Mesendoderm (in vitro differentiated cells): ENCODE results near the gene MINAR1.
"Not testable (repeated sequence)": the region's sequence is repeated elsewhere in the genome, so short reads cannot be mapped to it uniquely, and the experiment has no call there.

Experiments
- DNase-seq: peaks from one replicate; pipeline ENCODE4 v3.0.0; 2013
- H2AK5ac ChIP-seq: 2 replicates; pipeline ENCODE4 v1.6.1; 2013; ENCODE audit warnings: low read length, inconsistent platforms
- H2BK120ac ChIP-seq: 2 replicates; pipeline ENCODE4 v1.6.1; 2013; ENCODE audit warnings: low read depth, mild to moderate bottlenecking, low read length, moderate library complexity, mixed read lengths
- H2BK15ac ChIP-seq: replicated peaks from 2 replicates; pipeline ENCODE4 v1.6.1; 2013; ENCODE audit warnings: low read depth, mild to moderate bottlenecking, moderate library complexity
- H2BK5ac ChIP-seq: 2 replicates; pipeline ENCODE4 v1.6.1; 2013; ENCODE audit warnings: low read length, inconsistent platforms
- H3K18ac ChIP-seq: 2 replicates; pipeline ENCODE4 v1.6.1; 2013; ENCODE audit warnings: mild to moderate bottlenecking, low read length, mixed read lengths
- H3K23ac ChIP-seq: one replicate; pipeline ENCODE4 v1.6.1; 2013; ENCODE audit warnings: low read length
- H3K27ac ChIP-seq: 2 replicates; pipeline ENCODE4 v1.5.1; 2013; ENCODE audit warnings: low read depth, mild to moderate bottlenecking, inconsistent platforms, low read length, moderate library complexity
- H3K27me3 ChIP-seq: 2 replicates; pipeline ENCODE4 v1.6.1; 2013; ENCODE audit warnings: low read length, control low read depth, mild to moderate bottlenecking, inconsistent platforms; ENCODE audit not compliant: insufficient read depth, poor library complexity
- H3K36me3 ChIP-seq: 2 replicates; pipeline ENCODE4 v1.6.1; 2013; ENCODE audit warnings: low read length, inconsistent platforms; ENCODE audit not compliant: control insufficient read depth, insufficient read depth
- H3K4ac ChIP-seq: one replicate; pipeline ENCODE4 v1.6.1; 2013; ENCODE audit warnings: low read depth, mild to moderate bottlenecking, low read length, moderate library complexity
- H3K4me1 ChIP-seq: 2 replicates; pipeline ENCODE4 v1.6.1; 2013; ENCODE audit warnings: low read depth, low read length, inconsistent platforms; ENCODE audit not compliant: control insufficient read depth
- H3K4me2 ChIP-seq: 2 replicates; pipeline ENCODE4 v1.6.1; 2013; ENCODE audit warnings: low read length
- H3K4me3 ChIP-seq: 2 replicates; pipeline ENCODE4 v1.5.1; 2013; ENCODE audit warnings: mild to moderate bottlenecking, low read length
- H3K56ac ChIP-seq: one replicate; pipeline ENCODE4 v1.6.1; 2013; ENCODE audit warnings: low read length
- H3K79me1 ChIP-seq: 2 replicates; pipeline ENCODE4 v1.6.1; 2013; ENCODE audit warnings: low read length, inconsistent platforms
- H3K79me2 ChIP-seq: 2 replicates; pipeline ENCODE4 v1.6.1; 2013; ENCODE audit warnings: mild to moderate bottlenecking, low read length; ENCODE audit not compliant: control insufficient read depth, insufficient read depth
- H3K9ac ChIP-seq: 2 replicates; pipeline ENCODE4 v1.6.1; 2013; ENCODE audit warnings: low read length, inconsistent platforms
- H4K5ac ChIP-seq: one replicate; pipeline ENCODE4 v1.6.1; 2013; ENCODE audit warnings: low read length
- H4K8ac ChIP-seq: one replicate; pipeline ENCODE4 v1.6.1; 2013; ENCODE audit warnings: low read depth, mild to moderate bottlenecking, control low read depth, low read length, moderate library complexity
- WGBS: extraction: QIAGEN DNeasy Blood & Tissue Kit; methylation state at CpG from one replicate; pipeline ENCODE4 v1.1.7; 2013; ENCODE audit warnings: low lambda C conversion rate, missing lambda C conversion rate; ENCODE audit not compliant: insufficient coverage; ENCODE audit errors: extremely low coverage; 5-methylcytosine and 5-hydroxymethylcytosine counted together

The MINAR1 gene

GRCh38 chr15:79426899-79427298, 5.2 kb upstream of the MINAR1 start:
- not testable (repeated sequence) for H3K79me1 ChIP-seq, H3K18ac ChIP-seq, H3K23ac ChIP-seq, H2BK15ac ChIP-seq, H2BK5ac ChIP-seq, H3K27me3 ChIP-seq, H3K79me2 ChIP-seq, H3K4me1 ChIP-seq, H3K27ac ChIP-seq, H4K8ac ChIP-seq, DNase-seq, H3K36me3 ChIP-seq, H3K9ac ChIP-seq, H3K4me2 ChIP-seq, H3K4me3 ChIP-seq, H2BK120ac ChIP-seq, H4K5ac ChIP-seq, H3K56ac ChIP-seq, H2AK5ac ChIP-seq, H3K4ac ChIP-seq
- no CpG with 5 or more reads among the region's 2 CpGs for WGBS

GRCh38 chr15:79427781-79428598, 4.1 kb upstream of the MINAR1 start:
- H3K23ac ChIP-seq: no peak overlapping the region
- no peak overlapping the region for H3K4ac ChIP-seq
- no peak overlapping the region for H2AK5ac ChIP-seq
- H3K18ac ChIP-seq: no peak overlapping the region
- no peak overlapping the region for H4K5ac ChIP-seq
- H3K27ac ChIP-seq: no peak overlapping the region
- H2BK5ac ChIP-seq: no peak overlapping the region
- WGBS: no CpG with 5 or more reads among the region's 5 CpGs
- no peaks in the 10 kb centered on the region for H3K36me3 ChIP-seq
- H3K4me1 ChIP-seq: peaks cover 2% of the 10 kb centered on the region
- peaks cover 12% of the 10 kb centered on the region for H3K27me3 ChIP-seq
- no peak overlapping the region for H4K8ac ChIP-seq
- no peak overlapping the region for H2BK15ac ChIP-seq
- DNase-seq: no peak
- no peaks in the 10 kb centered on the region for H3K79me1 ChIP-seq
- no peaks in the 10 kb centered on the region for H3K79me2 ChIP-seq
- H3K9ac ChIP-seq: no peak overlapping the region
- H3K4me3 ChIP-seq: no peak overlapping the region
- H2BK120ac ChIP-seq: no peak overlapping the region
- no peak overlapping the region for H3K56ac ChIP-seq
- no peak overlapping the region for H3K4me2 ChIP-seq

- H3K79me1 ChIP-seq: no peaks in the 10 kb centered on the region
- H3K18ac ChIP-seq: no peak overlapping the region
- no peak overlapping the region for H2AK5ac ChIP-seq
- no peak overlapping the region for H3K27ac ChIP-seq
- H4K5ac ChIP-seq: no peak overlapping the region
- H3K79me2 ChIP-seq: no peaks in the 10 kb centered on the region
- no peak overlapping the region for H2BK5ac ChIP-seq
- no peak overlapping the region for H3K4ac ChIP-seq
- H3K4me1 ChIP-seq: peaks cover 2% of the 10 kb centered on the region
- no CpG with 5 or more reads among the region's 14 CpGs for WGBS
- peak; percentile 35 for DNase-seq
- H3K56ac ChIP-seq: peak overlapping the region; percentile 82
- H4K8ac ChIP-seq: no peak overlapping the region
- H3K9ac ChIP-seq: peak overlapping the region; percentile 61
- H2BK15ac ChIP-seq: no peak overlapping the region
- H3K36me3 ChIP-seq: no peaks in the 10 kb centered on the region
- H3K27me3 ChIP-seq: peaks cover 20% of the 10 kb centered on the region
- H3K4me3 ChIP-seq: peak overlapping the region; percentile 28
- peak overlapping the region; percentile 92 for H3K4me2 ChIP-seq
- H3K23ac ChIP-seq: no peak overlapping the region
- H2BK120ac ChIP-seq: no peak overlapping the region
Observed at GRCh38 chr15:79430901-79431635, 1.1 kb upstream of the MINAR1 start.

GRCh38 chr15:79432345-79433275, 474 bp downstream of the MINAR1 start:
- H4K5ac ChIP-seq: no peak overlapping the region
- H3K27me3 ChIP-seq: peaks cover 20% of the 10 kb centered on the region
- H3K79me1 ChIP-seq: no peaks in the 10 kb centered on the region
- peak; percentile 54 for DNase-seq
- peaks cover 2% of the 10 kb centered on the region for H3K4me1 ChIP-seq
- H2BK5ac ChIP-seq: no peak overlapping the region
- H3K4ac ChIP-seq: no peak overlapping the region
- H3K79me2 ChIP-seq: no peaks in the 10 kb centered on the region
- peak overlapping the region; percentile 61 for H3K9ac ChIP-seq
- no peak overlapping the region for H3K18ac ChIP-seq
- H2BK120ac ChIP-seq: no peak overlapping the region
- no peak overlapping the region for H3K23ac ChIP-seq
- no peak overlapping the region for H3K27ac ChIP-seq
- no CpG with 5 or more reads among the region's 84 CpGs for WGBS
- H3K56ac ChIP-seq: peak overlapping the region; percentile 82
- H3K4me3 ChIP-seq: no peak overlapping the region
- H2BK15ac ChIP-seq: no peak overlapping the region
- H4K8ac ChIP-seq: no peak overlapping the region
- no peak overlapping the region for H2AK5ac ChIP-seq
- no peaks in the 10 kb centered on the region for H3K36me3 ChIP-seq
- H3K4me2 ChIP-seq: peak overlapping the region; percentile 92

GRCh38 chr15:79433276-79433990, 1.3 kb downstream of the MINAR1 start:
- Histone ChIP-seq H3K4ac (no peak overlapping the region), H2BK120ac (no peak overlapping the region), H2BK15ac (no peak overlapping the region), H3K4me2 (no peak overlapping the region), H2AK5ac (no peak overlapping the region), H3K36me3 (no peaks in the 10 kb centered on the region), H3K23ac (no peak overlapping the region), H3K4me3 (no peak overlapping the region), H4K8ac (no peak overlapping the region), H3K79me1 (no peaks in the 10 kb centered on the region), H3K18ac (no peak overlapping the region), H3K79me2 (no peaks in the 10 kb centered on the region), H2BK5ac (no peak overlapping the region), H3K9ac (no peak overlapping the region), H3K27me3 (peaks cover 20% of the 10 kb centered on the region), H4K5ac (no peak overlapping the region), H3K27ac (no peak overlapping the region), H3K4me1 (peaks cover 2% of the 10 kb centered on the region), H3K56ac (no peak overlapping the region)
- no CpG with 5 or more reads among the region's 12 CpGs for WGBS
- peak; percentile 71 for DNase-seq
